GM21423 (cell line): ENCODE measurements around the gene TAS2R60.
A peak's percentile ranks its signal among the peaks of the same experiment; 100 is the strongest.

Source experiments
- ATAC-seq: cut with Tn5 transposase; IDR thresholded peaks from one replicate; pipeline ENCODE4 v1.9.1; 2021; ENCODE audit warnings: mild to moderate bottlenecking, moderate library complexity; ENCODE audit not compliant: unreplicated experiment

Gene TAS2R60

DNA sequence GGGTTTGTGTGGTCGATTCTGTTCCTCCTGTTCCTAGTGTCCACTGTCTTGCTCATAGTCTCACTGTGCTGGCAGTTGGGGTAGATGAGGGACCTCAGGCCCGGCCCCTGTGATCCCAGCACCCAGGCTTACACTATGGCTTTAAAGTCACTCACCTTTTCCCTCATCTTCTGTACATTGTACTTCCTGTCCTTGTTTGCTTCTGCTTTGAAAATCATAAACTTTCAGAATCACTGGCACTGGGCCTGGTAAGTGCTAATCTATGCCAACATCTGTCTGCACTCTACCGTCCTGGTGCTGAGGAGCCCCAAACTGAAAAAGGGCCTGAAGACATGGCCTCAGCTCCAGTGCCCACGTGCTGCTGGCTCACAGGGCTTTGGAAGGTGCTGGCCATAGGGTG lies 5.7 kb upstream of the TAS2R60 start:
- peak; percentile 62 for ATAC-seq

GRCh38 chr7:143439866-143440265 lies 3.4 kb upstream of the TAS2R60 start:
- no peak for ATAC-seq

- no peak for ATAC-seq
Observed at GRCh38 chr7:143444063-143444782, 970 bp downstream of the TAS2R60 start.

- ATAC-seq = no peak
Observed at GRCh38 chr7:143444785-143445184, 1.5 kb downstream of the TAS2R60 start.

- no peak for ATAC-seq
Observed at GRCh38 chr7:143447466-143447865, 4.2 kb downstream of the TAS2R60 start.

GRCh38 chr7:143448429-143448828 lies 5.2 kb downstream of the TAS2R60 start:
- ATAC-seq = no peak

- ATAC-seq = no peak
Observed at GRCh38 chr7:143449793-143450192, 6.5 kb downstream of the TAS2R60 start.

- ATAC-seq = no peak
Observed at GRCh38 chr7:143451122-143451521, 7.9 kb downstream of the TAS2R60 start.

GRCh38 chr7:143451746-143452145 lies 8.5 kb downstream of the TAS2R60 start:
- ATAC-seq = no peak

DNA sequence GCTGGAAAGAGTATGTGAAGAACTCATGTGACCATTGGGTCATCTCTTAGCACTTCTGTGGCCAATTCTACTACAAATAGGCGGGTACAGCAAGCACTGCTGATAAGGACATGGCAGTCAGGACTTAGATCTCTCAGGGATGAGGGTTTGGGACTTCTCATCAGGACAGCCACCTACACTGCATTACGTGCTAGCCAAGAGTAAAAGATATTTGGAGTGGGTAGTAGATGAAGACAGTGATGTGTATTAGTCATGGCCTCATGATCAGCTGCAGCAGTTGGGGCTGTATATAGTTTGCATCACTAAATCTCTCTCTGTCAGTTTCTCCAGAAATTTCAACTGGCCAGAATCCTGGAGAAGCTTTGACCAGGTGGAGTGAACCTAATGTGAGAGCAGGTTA lies 9.2 kb downstream of the TAS2R60 start:
- no peak for ATAC-seq

DNA sequence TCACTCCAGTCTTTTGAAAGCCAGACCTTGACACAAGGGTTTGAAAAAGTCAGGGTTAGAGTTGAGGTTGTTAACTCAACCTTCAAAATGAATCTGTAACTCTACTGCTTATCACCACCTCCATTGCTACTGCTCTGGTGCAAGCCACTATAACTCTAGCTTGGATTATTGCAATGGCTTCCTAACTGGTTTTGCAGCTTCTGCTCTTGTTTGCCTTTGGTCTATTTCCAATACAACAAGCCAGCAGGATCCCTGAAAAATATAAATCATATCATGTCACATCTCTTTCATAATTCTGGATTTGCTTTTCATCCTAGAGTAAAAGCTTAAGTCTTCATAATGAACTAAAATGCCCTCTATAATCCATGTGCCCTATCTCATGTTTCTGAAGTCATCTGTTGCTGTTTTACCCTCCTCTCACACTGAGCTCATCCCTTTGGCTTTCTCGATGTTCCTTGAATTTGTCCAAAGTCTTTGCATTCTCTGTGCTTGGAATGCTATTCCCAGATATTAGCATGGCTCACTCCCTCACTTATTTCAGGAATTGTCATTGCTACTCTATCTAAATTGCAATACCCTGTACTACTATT lies 10.9 kb downstream of the TAS2R60 start:
- ATAC-seq = no peak

DNA sequence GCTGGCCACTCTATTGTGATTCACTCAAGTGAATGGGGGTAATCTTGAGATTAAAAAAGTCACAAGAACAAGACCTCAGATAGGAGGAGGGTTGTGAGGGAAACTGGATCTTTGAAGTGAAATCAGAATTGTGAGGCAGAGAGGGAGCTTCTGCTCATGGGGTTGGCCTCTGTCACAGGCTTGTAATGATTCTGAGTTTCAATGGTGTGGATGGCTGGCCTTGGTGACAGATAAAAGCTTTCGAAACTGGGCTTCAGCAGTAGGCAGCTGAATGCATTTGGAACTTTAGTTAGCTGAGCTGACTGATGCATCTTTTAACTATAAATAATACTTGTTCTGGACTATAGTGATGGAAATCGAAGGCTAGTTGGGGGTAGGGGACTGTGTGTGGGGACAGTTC lies 12.2 kb downstream of the TAS2R60 start:
- no peak for ATAC-seq

DNA sequence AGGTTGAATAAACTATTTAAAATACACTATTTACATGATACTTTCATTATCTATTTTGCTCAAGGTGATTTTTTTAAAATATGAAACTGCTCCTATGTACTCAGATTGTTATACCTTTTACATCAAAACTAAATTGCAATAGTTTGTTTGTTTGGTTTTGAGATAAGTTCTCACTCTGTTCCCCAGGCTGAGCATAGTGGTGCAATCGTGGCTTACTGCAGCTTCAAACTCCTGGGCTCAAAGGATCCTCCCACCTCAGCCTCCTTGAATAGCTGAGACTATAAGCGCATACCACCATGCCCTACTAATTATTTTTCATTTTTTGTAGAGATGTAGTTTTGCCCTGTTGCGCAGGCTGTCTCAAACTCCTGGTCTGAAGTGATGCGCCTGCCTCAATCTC lies 12.7 kb downstream of the TAS2R60 start:
- ATAC-seq = no peak

- no peak for ATAC-seq
Observed at GRCh38 chr7:143456992-143457793, 13.9 kb downstream of the TAS2R60 start.

GRCh38 chr7:143458263-143458662 lies 15.0 kb downstream of the TAS2R60 start:
- ATAC-seq = no peak

- ATAC-seq = no peak
Observed at GRCh38 chr7:143458681-143459080, 15.4 kb downstream of the TAS2R60 start.

GRCh38 chr7:143459359-143459758 lies 16.1 kb downstream of the TAS2R60 start:
- ATAC-seq = no peak

GRCh38 chr7:143460271-143460979 lies 17.2 kb downstream of the TAS2R60 start:
- no peak for ATAC-seq

DNA sequence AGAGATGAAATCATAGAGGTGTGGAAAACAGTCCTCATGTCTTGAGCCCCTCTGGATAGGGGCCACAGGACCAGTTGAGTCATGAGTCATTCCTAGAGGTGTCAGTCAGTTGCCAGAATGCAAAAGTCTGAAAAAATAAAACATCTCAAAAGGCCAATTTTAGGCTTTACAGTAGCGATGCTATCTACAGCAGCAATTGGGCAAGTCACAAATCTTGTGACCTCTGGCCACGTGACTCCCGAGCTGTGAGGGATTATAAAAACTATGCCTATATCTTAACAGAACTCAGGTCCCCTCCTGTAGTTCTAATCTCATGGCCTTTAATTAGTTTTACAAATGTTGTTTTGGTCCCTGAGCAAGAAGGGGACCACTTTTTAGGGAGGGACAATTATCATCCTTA lies 18.8 kb downstream of the TAS2R60 start:
- no peak for ATAC-seq

DNA sequence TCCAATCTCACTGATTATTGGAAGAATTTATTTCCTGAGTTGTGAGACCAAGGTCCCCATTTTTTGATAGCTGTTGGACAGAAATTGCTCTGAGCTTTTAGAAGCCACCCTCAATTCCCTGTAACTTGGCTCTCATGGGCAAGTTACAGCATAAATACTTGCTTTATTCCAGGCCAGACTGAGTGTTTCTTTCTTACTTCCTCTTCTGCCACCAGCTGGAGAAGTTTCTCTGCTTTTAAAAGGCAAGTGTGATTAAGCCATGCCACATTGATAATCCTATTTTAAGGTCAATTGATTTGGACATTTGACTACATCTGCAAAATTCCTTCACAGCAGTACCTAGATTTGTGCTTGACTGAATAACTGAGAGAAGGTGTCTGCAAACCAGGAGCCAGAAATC lies 20.3 kb downstream of the TAS2R60 start:
- no peak for ATAC-seq

GRCh38 chr7:143463957-143464356 lies 20.7 kb downstream of the TAS2R60 start:
- ATAC-seq = no peak
